Endometrial microvascular endothelial cells (primary cell): ENCODE results near the gene AHCYL2. TPM values are rescaled to one million over a fixed set of nuclear protein-coding genes. Genes with fewer than 3 reads are reported as not detected.
"Not testable (repeated sequence)": the region's sequence is repeated elsewhere in the genome, so short reads cannot be mapped to it uniquely, and the experiment has no call there.

Source experiments
- in situ Hi-C: cut with HindIII; loops from 2 replicates; pipeline ENCODE4 v1.10.0; 2017; ENCODE audit warnings: low sequenced_read_pairs, low pct_unique_long_range_greater_than_20kb; ENCODE audit errors: inconsistent ontology term
- total RNA-seq: library from RNA; depleted of rRNA; stranded (reverse); fragments of >200 nt; gene quantifications from one replicate; pipeline ENCODE4 v1.2.3, GENCODE V29; 2015; ENCODE audit errors: inconsistent ontology term

Gene AHCYL2
- total RNA-seq, 1 donor from 2014 or later, result 6.3 TPM

DNA sequence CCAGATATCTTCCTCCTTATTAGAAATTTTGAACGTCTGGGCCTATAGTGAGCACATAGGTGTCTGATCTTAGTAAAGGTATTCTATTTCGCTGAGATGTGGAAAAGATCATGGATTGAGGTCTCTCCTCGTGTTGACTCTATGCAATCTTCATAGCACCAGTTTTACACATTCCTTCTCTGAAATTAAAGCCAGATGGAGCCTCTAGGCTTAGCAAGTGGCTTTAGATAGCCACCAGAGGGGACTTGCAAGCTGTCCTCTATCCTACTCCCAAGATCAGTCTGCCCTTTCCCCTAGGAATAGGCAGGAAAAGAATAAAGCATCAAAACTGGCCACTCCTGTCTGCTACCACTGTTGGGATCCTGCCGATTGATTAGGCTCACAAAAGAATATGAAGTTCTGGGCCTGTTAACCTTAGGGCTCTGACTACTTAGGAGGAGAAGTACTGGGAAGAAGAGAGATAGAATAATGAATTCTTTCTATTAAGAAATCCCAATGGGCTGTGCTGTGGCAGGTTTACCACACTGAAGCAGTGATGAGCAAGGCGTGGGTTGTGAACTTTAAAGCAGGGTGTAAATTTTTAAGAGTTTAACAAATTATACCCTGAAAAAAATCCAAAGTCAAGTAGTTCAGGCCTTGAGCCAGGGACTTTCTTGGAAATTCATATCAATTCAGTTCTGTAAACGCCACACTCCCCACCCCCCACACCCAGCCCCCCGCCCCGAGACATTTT, 207.2 kb downstream of the AHCYL2 start:
- in situ Hi-C loops, result no loop called here

DNA sequence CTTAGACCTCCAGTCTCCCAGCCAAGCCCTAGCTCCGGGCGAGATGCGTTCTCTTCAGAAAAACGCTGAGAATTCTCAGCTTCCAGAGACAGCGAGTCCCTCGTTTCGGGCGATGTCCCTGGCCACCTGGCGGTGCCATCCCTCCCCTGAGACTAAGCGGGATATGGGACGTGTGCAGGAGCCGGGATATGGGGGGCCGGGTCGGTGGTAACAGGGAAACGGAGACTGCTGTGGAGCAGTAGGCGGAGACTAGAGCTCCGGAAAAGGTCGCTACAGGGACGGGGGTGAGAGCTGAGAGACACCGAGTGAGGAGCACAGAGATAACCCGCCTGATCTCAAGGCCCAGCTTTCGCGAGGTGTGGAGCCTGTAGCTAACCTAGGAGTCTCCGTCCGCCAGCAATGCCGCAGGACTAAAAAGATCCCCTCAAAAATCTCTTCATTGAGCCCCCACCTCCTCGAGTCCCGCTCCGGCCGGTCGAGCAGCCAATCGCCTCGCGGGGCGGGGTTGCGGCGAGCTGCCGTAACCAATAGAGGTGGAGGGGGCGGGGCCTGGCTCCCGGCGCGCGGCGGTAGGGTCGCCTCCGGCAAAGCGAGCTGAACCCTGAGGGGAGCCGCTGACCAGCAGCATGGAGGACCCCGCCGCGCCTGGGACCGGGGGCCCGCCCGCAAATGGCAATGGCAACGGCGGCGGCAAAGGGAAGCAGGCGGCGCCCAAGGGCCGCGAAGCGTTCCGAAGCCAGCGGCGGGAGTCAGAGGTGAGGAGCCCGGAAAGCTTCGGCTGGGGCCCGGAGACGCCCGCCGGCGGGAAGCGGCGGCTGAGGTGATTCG, 209.2 kb downstream of the AHCYL2 start, which contains the start of gene STRIP2:
STRIP2 (plus strand) TSS at position 586 of the 828 bp plus-strand sequence; CDS start at position 627, 41 bp downstream.
- in situ Hi-C loops, result no loop called here

DNA sequence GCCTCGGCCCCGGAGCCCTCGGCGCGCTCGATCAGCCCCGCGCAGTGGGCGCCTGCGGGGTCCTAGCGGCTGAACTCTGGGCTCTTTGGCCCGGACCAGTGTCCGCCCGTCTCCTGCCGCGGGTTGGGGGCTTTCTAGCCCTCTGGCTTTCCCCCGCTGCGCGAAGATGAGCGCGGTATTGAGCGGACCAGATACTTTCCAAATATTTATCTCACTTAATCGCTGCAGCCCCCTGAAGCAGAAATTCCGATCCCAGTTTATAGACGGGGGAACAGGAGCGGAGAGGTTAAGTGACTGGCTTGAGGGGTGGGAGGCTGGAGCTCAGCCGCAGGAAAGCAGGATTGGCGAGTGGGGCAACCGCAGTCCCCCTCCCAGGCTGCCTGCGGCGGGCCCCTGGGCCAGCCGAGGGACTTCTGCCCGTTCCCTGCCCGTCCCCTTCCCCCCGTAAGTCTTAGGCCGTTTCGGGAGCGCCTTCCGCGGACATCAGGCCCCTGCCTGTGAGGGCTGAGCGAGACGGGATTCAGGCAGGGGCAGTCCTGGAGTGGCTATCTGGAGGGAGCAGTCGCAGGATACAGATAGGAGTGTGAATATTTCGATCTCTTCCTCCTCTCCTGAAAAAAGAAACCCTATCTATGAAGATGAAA, 210.0 kb downstream of the AHCYL2 start:
- in situ Hi-C loops, result no loop called here

DNA sequence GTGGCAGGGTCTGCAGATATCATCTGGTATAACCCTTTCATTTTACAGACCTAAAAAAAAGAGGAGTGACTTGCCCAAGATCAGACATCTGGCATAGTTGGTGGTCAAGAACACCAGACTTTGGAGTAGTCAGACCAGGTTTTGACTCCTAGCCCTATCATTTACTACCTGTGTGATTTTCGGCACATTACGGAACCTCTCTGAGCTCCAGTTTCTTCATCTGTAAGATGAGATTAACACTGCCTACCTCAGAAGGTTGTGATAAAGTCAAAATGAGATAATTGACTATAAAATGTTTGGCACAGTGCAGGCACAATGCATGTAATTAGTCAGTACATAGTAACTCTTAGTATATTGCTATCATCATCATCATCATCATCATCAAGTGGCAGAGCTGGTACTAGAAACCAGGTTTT, 210.6 kb downstream of the AHCYL2 start:
- in situ Hi-C loops, result no loop called here

DNA sequence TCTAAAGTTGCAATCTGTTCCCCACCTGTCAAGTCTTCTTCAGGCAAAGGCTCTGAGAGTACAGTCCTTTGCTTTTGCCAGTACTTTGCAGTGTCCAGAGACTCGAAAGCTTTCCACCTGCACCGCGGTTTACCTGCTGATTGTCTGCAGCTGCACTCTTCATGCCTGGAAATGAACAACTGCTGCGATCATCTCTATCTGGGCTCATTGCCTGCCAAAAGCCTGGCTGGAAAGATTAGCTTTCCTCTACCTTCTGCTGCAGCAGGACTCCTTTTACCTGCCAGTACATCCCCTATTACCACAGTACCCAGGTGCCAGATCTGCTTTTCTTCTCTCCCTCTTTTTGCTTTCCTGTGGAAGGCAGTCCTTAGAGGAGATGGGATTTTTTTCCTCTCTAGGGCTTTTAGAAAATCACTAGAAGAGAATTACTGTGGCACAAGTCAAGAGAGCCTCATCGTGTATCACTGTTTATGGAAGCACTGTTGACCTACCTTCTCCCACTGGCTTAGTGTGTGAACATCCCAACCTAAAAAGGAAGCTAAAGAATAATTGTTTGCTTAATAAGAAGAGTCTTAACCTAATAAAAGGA, 211.6 kb downstream of the AHCYL2 start:
- in situ Hi-C loops, result no loop called here

DNA sequence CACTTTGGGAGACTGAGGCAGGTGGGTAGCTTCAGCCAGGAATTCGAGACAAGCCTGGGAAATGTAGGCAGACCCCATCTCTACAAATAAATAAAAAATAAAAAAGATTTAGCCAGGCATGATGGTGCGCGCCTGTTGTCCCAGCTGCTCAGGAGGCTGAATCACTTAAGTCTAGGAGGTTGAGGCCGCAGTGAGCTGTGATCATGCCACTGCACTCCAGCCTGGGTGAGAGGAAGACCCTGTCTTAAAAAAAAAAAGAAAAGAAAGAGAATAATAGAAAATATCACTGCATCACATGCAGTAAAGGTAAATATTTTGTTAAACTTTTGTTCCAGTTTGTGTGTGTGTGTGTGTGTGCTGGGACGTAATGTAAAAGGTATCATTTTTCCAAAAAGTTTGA, 212.4 kb downstream of the AHCYL2 start:
- in situ Hi-C loops, result no loop called here

DNA sequence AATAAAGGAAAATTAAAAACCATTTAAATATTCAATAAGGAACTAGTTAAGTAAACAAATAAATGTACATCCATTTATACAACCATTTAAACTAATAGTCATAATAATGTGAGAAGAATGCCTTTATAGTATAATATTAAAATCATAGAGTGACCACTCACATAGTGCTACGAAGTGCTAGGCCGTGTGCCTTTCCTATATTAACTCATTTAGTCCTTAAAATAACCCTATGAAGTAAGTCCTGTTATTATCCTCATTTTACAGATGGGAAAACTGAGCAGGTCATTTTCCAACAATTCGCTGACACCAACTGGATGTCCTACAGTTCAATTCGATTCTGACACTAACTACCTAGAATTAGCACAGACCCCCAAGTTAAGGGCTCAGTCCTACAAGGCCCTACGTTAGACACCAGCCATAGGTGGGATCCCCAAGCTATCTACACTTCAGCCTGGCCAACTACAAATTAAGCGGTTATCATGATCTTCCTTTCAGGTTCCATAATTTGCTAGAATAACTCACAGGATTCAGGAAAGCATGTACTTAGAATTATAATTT, 213.5 kb downstream of the AHCYL2 start:
- in situ Hi-C loops, result no loop called here

DNA sequence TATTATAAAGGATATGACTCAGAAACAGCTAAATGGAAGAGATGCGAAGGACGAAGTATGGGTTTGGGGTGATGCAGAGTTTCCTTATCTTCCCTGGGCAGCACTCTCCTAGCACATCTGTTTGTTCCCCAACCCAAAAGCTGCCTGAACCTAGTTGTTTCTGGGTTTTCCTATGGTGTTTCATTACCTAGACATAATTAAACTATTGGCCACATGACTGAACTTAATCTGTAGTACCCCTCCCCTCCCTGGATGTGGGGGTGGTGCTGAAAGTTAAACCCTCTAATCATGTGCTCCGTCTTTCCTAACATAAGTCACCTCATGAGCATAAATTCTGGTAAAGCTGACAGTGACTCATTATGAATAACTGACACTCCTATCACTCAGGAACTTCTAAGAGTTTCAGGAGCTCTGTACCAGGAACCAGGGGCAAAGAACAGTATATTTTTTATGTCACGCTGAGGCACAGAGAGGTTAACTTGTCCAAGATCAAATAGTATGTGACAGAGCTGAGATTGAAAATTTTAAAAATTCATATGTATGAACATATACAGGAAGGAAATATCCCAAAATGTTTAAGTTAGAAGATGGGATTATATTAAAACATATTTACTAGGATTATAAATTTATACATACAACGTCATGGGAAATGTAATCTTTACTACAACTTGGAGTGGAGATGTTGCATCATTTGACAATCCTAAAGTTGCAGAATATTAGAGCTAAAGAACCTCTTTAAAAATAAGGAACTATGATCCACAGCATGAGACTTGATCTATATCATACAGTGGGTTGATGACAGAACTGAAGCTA, 214.2 kb downstream of the AHCYL2 start:
- in situ Hi-C loops, result no loop called here

DNA sequence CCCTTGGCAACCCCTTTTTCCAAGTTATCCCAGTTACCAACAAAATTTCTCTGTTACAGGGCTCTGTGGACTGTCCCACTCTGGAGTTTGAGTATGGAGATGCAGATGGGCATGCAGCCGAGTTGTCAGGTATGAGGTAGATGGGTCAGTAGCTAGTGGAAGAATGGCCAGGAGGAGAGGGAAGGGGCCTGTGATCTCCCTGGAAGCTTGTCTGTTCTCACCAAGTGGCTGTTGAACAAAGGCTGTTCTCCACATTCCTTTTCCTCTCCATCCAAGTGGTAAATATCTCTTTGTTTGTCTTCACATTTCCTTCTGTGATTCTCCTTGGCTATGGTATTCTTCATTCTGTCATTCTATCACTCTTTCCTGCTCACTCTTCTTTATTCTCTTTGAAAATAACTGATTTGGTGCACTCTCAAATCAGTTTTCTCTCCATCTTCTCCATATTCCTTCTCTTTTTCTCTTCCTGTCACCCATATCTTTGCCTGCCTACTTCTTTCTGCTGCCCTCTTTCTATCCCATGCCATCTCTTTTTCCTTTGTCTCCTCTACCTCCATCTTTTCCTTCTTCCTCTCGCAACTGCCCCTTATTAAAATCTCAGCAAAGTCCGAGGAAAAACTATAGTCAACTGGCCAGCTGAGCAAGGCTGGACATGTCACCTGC, 215.3 kb downstream of the AHCYL2 start:
- in situ Hi-C loops, result no loop called here

DNA sequence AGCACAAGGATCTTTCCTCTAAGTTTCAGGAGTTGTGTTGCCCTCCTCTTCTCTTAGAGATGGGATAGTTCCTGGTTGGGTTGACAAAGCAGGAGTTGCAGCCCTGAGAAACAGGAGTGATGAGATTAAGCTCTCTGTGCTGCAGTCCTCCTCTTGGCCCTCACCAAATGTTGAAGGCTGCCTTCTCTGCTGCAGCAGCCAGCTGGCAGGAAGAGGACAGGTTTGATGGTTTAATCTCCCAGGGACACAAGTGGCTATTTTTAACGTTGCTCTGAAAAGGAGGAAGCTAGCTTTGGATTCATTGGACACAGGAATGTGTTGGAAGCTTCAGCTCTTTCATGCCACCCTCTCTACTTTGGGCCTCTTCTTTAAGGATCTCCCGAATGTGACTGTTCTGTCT, 218.8 kb downstream of the AHCYL2 start:
- in situ Hi-C loops, result no loop called here

DNA sequence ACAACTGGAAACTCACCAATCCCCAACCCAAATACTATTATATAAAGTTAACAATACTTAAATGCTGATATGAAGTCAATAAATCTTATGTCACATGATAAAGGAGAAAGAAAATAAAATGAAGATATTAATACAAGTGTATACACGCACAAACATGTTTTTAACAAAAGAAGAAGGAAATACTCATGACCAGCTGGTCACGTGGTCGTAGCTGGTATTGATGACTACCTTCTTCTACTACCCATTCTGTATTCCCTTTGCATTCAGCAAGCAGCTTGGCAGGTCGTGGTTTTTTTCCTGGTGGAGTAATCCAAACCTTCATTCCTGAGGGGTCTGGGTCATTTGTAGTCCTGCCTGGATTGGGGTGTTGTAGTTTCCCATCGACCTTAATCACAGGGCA, 219.9 kb downstream of the AHCYL2 start:
- in situ Hi-C loops, result not testable (repeated sequence)

DNA sequence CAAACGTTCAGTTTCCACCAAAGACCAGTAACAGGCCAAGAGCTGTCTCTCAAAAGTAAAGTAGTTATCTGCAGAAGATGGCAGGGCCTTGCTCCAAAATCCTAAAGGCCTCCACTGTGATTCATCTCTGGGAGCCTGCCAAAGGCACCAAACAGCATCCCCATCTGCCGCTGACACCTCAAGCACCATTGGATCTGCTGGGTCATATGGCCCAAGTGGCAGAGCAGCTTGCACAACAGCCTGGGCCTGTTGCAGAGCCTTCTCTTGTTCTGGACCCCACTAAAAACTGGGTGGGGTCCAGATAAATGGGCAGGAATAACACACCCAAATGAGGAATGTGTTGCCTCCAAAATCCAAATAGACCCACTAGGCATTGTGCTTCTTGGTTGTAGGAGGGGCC, 222.1 kb downstream of the AHCYL2 start:
- in situ Hi-C loops, result not testable (repeated sequence)

DNA sequence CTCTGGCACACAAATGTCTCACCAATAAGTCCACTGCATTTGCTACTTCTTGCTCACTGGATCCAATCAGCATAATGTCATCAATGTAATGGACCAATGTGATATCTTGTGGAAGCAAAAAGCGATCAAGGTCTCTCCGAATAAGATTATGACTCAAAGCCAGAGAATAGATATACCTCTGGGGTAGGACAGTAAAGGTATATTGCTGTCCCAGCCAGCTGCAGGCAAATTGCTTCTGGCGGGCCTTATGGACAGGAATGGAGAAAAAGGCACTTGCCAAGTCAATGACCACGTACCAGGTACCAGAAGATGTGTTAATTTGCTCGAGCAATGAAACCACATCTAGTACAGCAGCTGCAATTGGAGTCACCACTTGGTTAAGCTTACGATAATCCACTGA, 222.6 kb downstream of the AHCYL2 start:
- in situ Hi-C loops, result not testable (repeated sequence)

DNA sequence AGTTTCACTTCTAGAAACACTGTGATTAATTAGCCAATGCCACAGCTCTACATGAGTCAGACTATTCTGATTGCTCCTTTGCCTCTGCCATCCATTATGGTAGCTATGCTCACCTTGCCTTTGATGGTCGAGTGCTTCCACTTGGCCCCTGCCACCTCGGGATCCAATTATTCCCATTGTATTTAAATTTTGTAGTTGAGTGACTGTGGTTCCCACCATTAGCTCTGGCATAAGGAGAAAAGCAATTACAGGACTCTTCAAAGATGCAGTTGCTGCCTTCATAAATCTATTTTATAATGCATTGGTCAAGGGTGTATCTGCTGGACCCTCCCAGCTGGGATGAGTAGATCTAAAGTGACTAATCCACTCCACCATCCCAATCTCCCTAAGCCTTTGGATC, 223.8 kb downstream of the AHCYL2 start:
- in situ Hi-C loops, result not testable (repeated sequence)

DNA sequence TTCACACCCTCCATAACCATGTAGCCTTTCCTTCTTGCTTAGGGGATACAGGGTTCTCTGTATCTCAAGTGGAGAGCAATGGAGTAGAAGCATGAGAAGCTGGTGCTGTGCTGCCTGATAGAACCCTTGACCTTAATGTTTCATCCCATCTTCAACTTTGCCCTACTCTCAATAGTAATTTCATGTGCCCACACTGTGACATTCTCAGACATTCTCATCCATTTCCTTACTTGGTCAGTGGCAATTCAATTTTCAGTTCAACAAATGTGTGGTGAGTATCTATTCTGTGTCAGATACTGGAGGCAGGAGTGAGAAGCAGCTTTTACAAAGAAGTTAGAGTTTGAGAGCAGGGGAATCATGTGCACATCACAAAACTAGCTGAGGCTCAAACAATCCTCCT, 225.5 kb downstream of the AHCYL2 start:
- in situ Hi-C loops, result no loop called here

DNA sequence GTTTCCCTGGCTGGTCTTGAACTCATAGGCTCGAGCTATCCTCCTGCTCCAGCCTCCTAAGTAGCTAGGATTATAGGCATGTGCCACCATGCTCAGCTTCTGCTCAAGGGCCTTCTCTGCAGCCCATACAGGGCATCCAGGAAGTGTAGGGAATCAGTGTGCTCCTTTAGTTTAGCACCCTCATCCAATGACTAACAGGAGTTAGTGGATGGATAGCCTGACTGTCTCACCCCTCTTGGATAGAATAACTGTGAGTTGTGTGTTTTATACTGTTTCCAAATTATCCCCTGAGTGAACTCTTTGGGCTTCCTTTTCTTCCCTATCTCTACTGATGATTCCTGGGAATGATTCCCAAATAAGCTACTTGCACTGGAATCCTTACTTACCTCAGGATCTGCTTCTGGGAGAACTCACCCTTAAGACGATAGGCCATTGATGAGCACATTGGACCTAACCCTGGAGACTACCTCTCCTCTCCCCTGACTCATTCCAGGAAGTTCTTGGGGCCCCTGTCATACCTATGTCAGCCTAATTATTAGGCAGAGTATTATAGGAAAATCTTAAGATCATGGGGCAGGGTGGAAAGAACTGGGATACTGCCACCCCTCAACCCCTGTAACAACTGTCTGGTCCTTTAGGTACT, 227.9 kb downstream of the AHCYL2 start:
- in situ Hi-C loops, result no loop called here

DNA sequence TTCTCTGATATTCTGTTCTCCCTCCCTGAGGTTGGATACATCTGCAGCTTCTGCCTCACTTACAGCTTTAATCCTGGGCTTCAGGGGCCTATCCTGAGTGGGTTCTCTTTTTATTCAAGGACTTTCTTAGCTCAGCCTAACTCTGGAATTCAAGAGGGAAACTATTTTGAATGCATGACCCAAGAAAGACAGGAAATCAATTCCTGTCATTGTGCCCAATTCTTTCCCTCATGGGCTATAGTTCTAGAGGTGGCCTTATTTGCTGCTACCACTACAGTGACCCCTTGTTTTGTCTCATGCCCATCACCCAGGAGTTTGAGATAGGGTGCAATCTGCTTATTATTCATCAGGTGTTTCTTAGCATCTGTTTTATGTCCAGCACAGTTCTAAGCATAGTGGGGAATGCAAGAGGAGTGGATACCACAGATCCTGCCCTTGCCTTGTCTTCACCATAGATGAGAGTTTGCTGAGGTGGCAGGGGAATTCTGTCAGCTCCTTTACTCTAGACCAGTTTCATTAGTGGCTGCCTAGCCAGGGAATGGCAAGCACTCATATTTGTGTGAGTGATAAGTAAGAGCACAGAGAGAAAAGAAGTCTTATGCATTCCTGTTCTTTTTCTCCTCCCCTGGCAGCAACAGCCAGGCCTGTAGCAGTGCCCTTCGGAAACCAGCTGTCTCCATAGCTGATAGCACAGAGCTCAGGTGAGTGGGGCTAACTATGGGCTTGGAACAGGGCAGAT, 228.8 kb downstream of the AHCYL2 start:
- in situ Hi-C loops, result no loop called here
